Breast epithelium (tissue), 3 donors: ENCODE results near the gene TNNT1.

Source experiments
- CTCF ChIP-seq, 3 donors: fragments of 450-650 bp; IDR thresholded peaks; one replicate each; pipeline ENCODE4 v1.5.1; 2016 to 2017; ENCODE audit warnings: antibody characterized with exemption in 3 of 3, mild to moderate bottlenecking in 3 of 3, moderate library complexity in 3 of 3
- POLR2A ChIP-seq: fragments of 450-650 bp; IDR thresholded peaks from one replicate; pipeline ENCODE4 v1.6.1; 2016; ENCODE audit warnings: antibody characterized with exemption, mild to moderate bottlenecking, moderate library complexity
- POLR2AphosphoS5 ChIP-seq, 3 donors: sonication (generic); formaldehyde crosslinking; IDR thresholded peaks; one replicate each; pipeline ENCODE4 v1.6.1; 2017; ENCODE audit warnings: antibody characterized with exemption in 3 of 3

DNA sequence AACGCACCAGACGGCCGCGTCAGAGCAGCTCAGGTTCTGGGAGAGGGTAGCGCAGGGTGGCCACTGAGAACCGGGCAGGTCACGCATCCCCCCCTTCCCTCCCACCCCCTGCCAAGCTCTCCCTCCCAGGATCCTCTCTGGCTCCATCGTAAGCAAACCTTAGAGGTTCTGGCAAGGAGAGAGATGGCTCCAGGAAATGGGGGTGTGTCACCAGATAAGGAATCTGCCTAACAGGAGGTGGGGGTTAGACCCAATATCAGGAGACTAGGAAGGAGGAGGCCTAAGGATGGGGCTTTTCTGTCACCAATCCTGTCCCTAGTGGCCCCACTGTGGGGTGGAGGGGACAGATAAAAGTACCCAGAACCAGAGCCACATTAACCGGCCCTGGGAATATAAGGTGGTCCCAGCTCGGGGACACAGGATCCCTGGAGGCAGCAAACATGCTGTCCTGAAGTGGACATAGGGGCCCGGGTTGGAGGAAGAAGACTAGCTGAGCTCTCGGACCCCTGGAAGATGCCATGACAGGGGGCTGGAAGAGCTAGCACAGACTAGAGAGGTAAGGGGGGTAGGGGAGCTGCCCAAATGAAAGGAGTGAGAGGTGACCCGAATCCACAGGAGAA lies 33.5 kb downstream of the TNNT1 start:
- TF ChIP-seq CTCF (IDR thresholded peaks at IDR 0.05) (no peak), POLR2AphosphoS5 (IDR thresholded peaks at IDR 0.05) (no peak), POLR2A (no peak)
